Mucosa of descending colon (tissue), 3 donors: ENCODE measurements around the gene SMURF1. TPM values are rescaled to one million over a fixed set of nuclear protein-coding genes. Genes with fewer than 3 reads are reported as not detected.

Source experiments
- ATAC-seq: fragments of 200-7000 bp; cut with Tn5 transposase; one replicate; pipeline ENCODE4 v1.9.1; 2020; ENCODE audit warnings: mild to moderate bottlenecking, moderate library complexity
- DNase-seq, 3 donors: peaks; one replicate each; pipeline ENCODE4 v3.0.0-alpha.2; 2020
- H3K36me3 ChIP-seq: fragments of 200-600 bp; one replicate; pipeline ENCODE4 v1.8.0; 2021; ENCODE audit warnings: low read depth, mild to moderate bottlenecking
- H3K4me1 ChIP-seq: fragments of 200-600 bp; one replicate; pipeline ENCODE4 v1.8.0; 2021; ENCODE audit warnings: low read depth, mild to moderate bottlenecking
- H3K4me3 ChIP-seq: fragments of 200-600 bp; one replicate; pipeline ENCODE4 v1.8.0; 2021; ENCODE audit warnings: mild to moderate bottlenecking
- H3K9me3 ChIP-seq: fragments of 200-600 bp; one replicate; pipeline ENCODE4 v1.8.0; 2021; ENCODE audit warnings: mild to moderate bottlenecking
- intact Hi-C, 2 donors: fragments of 100-400 bp; cut with DNase I in 1 of 2; cut with micrococcal nuclease in 1 of 2; formaldehyde crosslinking; loops; one replicate each; pipeline versions ENCODE4 v1.11.0 to v1.11.1; 2022; cut with DNase I, micrococcal nuclease
- total RNA-seq, 3 donors: library from RNA; stranded (reverse); fragmentation: NEBNext Ultra II Directional in 2 of 3; extraction: Animal tissue kit (Norgen Biotek cat#: 25700) in 2 of 3; gene quantifications; one replicate each; pipeline versions ENCODE4 v1.2.1 to v1.2.4, GENCODE V29; 2021 to 2023
- TF ChIP-seq, protein P1 (sequence below): fragments of 200-600 bp; IDR thresholded peaks from one replicate; pipeline ENCODE4 v1.8.0; 2022; ENCODE audit warnings: antibody characterized with exemption, mild to moderate bottlenecking
- donor health status: DM: no; HTN: no; CAD: no; lungs with moderate emphysema.
- donor health status: DM: no; HTN: no; CAD: no.
- donor health status: DM: no; HTN: yes; CAD: no.

SMURF1 gene
- total RNA-seq, 3 donors from 2014 or later, result 28.4 to 36.0 (median 31.2) TPM

- Histone ChIP-seq H3K4me3 (no peak overlapping the region), H3K36me3 (no peaks in the 10 kb centered on the region), H3K4me1 (peaks cover 14% of the 10 kb centered on the region), H3K9me3 (no peaks in the 10 kb centered on the region)
- TF ChIP-seq, protein P1, sequence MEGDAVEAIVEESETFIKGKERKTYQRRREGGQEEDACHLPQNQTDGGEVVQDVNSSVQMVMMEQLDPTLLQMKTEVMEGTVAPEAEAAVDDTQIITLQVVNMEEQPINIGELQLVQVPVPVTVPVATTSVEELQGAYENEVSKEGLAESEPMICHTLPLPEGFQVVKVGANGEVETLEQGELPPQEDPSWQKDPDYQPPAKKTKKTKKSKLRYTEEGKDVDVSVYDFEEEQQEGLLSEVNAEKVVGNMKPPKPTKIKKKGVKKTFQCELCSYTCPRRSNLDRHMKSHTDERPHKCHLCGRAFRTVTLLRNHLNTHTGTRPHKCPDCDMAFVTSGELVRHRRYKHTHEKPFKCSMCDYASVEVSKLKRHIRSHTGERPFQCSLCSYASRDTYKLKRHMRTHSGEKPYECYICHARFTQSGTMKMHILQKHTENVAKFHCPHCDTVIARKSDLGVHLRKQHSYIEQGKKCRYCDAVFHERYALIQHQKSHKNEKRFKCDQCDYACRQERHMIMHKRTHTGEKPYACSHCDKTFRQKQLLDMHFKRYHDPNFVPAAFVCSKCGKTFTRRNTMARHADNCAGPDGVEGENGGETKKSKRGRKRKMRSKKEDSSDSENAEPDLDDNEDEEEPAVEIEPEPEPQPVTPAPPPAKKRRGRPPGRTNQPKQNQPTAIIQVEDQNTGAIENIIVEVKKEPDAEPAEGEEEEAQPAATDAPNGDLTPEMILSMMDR, result no peak
- no peak for ATAC-seq
- no peak for DNase-seq
- intact Hi-C loops, result no loop called here
These were observed 67.3 kb downstream of the SMURF1 start for GRCh38 chr7:99076615-99077014.

- intact Hi-C loops, result no loop called here
These were observed 70.0 kb downstream of the SMURF1 start for GRCh38 chr7:99073839-99074446.

GRCh38 chr7:99072126-99072525 lies 71.8 kb downstream of the SMURF1 start:
- ATAC-seq (no peak), DNase-seq (no peak)
- TF ChIP-seq, protein P1, result no peak
- Histone ChIP-seq H3K36me3 (no peaks in the 10 kb centered on the region), H3K4me3 (no peak overlapping the region), H3K9me3 (no peaks in the 10 kb centered on the region), H3K4me1 (no peaks in the 10 kb centered on the region)
- intact Hi-C loops, result no loop called here

More at GRCh38 chr7:99073839-99074446, 70.0 kb downstream of the SMURF1 start:
- TF ChIP-seq, protein P1, result no peak
- no peak overlapping the region for H3K4me3 ChIP-seq
- H3K36me3 ChIP-seq, result no peaks in the 10 kb centered on the region
- peaks cover 5% of the 10 kb centered on the region for H3K4me1 ChIP-seq
- H3K9me3 ChIP-seq, result no peaks in the 10 kb centered on the region
- ATAC-seq (no peak), DNase-seq (no peak)

GRCh38 chr7:99070361-99070760 lies 73.5 kb downstream of the SMURF1 start:
- H3K4me1 ChIP-seq, result no peaks in the 10 kb centered on the region
- TF ChIP-seq, protein P1, result no peak
- H3K9me3 ChIP-seq, result no peaks in the 10 kb centered on the region
- intact Hi-C loops, result no loop called here
- DNase-seq, result no peak
- ATAC-seq, result no peak
- no peaks in the 10 kb centered on the region for H3K36me3 ChIP-seq
- no peak overlapping the region for H3K4me3 ChIP-seq

DNA sequence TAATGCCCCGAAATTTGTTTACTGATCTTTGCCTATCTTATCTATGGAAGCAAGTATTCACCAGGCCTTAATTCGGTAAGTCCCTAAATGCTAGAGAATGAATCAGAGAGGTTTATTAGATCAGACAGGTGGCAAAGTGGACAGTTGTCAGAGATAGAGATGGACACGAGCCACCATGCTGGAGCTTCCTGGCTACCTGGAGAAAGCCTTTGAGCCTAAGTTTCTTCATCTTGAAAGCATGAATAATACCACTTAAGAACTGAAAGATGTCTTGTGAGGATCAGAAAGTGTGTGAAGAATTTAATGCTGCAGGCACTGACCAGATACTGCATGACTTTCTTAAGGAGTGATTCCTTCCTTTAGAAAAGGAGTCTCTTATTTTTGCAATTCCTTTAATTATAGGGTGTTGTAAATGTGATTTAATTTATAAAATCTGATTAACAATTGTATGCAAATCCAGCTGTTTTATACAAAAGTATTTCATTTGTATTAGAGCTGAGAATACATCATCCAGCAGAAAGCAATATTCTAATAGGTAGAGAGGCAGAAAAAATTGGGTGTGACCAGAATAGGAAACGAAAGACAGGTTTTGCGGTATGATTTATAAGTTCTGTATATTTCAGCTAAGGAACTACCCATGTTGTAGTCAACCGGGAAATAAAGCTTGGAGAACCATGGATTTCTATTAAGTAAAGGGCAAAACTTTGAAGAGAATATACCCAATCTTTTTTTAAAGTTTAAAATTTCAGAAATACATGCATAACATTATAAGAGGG lies 82.7 kb downstream of the SMURF1 start:
- Histone ChIP-seq H3K4me3 (no peak overlapping the region), H3K9me3 (no peaks in the 10 kb centered on the region), H3K4me1 (no peaks in the 10 kb centered on the region), H3K36me3 (no peaks in the 10 kb centered on the region)
- TF ChIP-seq, protein P1, result no peak
- intact Hi-C loops, result no loop called here
- ATAC-seq (no peak), DNase-seq (no peak)
